GM12864 (cell line): ENCODE measurements around the gene SORL1.

Source experiments
- DNase-seq: peaks from one replicate; pipeline ENCODE4 v3.0.0-alpha.2; 2011; ENCODE audit warnings: low read depth
- H3K4me3 ChIP-seq: 2 replicates; pipeline ENCODE4 v1.5.1; 2011; ENCODE audit warnings: mild to moderate bottlenecking, low read depth, low read length, control low read depth
- CTCF ChIP-seq: IDR thresholded peaks from 2 replicates; pipeline ENCODE4 v1.5.1; 2011; ENCODE audit warnings: low read depth, mild to moderate bottlenecking, moderate library complexity, low read length, control low read depth, inconsistent platforms; ENCODE audit errors: missing control alignments

Gene SORL1

GRCh38 chr11:121654259-121654842, 202.2 kb downstream of the SORL1 start:
- no peak for DNase-seq
- no peak for TF ChIP-seq CTCF
- H3K4me3 ChIP-seq: no peak overlapping the region

- TF ChIP-seq CTCF: no peak
- DNase-seq: no peak
- H3K4me3 ChIP-seq: no peak overlapping the region
These were observed 202.9 kb downstream of the SORL1 start for GRCh38 chr11:121654843-121655536.

GRCh38 chr11:121655537-121656327, 203.6 kb downstream of the SORL1 start:
- TF ChIP-seq CTCF: peak; percentile 88
- no peak for DNase-seq
- H3K4me3 ChIP-seq: peak overlapping the region; percentile 43

- DNase-seq: no peak
- TF ChIP-seq CTCF: no peak
- no peak overlapping the region for H3K4me3 ChIP-seq
These were observed 204.4 kb downstream of the SORL1 start for GRCh38 chr11:121656328-121657090.

- DNase-seq: no peak
- TF ChIP-seq CTCF: no peak
- H3K4me3 ChIP-seq: no peak overlapping the region
These were observed 205.0 kb downstream of the SORL1 start for GRCh38 chr11:121657146-121657545.

- DNase-seq: no peak
- TF ChIP-seq CTCF: no peak
- H3K4me3 ChIP-seq: no peak overlapping the region
These were observed 207.7 kb downstream of the SORL1 start for GRCh38 chr11:121659811-121660210.
